ENCODE measurements around the gene COX6A2. TPM values are rescaled to one million over a fixed set of nuclear protein-coding genes. Genes with fewer than 3 reads are reported as not detected.

Gene COX6A2
- total RNA-seq, 1 experiment from 2014 or later: not detected

DNA sequence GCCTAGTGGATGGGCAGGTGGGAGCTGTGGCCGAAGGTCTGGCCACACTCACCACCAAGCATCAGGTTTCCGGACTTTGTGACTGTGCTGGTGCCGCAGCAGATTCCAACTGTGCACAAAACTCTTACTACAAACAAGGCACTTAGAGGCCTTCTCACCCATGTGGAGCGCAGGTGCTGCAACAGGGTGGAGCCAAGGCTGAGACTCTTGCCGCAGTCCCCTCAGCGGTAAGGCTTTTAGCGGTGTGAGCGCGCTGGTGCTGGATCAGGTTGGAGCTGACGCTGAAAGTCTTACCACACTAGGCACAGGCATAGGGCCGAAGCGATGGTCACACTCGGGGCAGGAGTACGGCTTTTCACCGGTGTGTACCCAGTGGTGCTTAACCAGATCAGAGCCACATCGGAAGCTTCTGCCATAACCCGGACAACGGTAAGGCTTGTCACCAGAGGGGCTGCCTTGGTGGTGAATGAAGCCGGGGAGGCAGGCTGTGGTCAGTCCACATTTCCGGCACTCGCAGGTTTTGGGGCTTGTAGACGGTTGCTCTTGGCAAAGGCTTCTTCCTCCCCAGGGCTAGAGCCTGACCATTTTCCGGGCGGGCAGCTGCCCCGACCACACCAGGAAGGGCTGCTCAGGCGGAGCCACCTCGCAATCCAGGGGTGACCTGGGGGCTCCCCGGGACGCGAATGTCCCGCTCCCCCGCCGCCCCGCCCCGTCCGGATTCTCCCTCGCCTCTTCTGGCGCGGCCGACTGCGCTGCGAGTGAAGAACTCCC lies 30.1 kb upstream of the COX6A2 start:
- no peaks in the 10 kb centered on the region for H3K9me3 ChIP-seq (ENCODE audit: control insufficient read depth, low read depth, low read length)
- Mint-ChIP-seq H3K36me3 (ENCODE audit: insufficient read depth in 1 of 3, low read depth in 3 of 3) (peaks cover 2 to 13% (median 7%) of the 10 kb centered on the region in 3 experiments; a peak in 6 of 7 replicates), H3K9me3 (peaks cover 0 to 2% of the 10 kb centered on the region in 2 experiments; a peak in 1 of 5 replicates), H3K27me3 (ENCODE audit: low read depth) (no peaks in the 10 kb centered on the region), H3K27ac (peak overlapping the region; percentile 74 to 97 (median 91); a peak in 4 of 7 replicates), H3K4me1 (peaks cover 28 to 36% of the 10 kb centered on the region in 2 experiments), H3K4me3 (peak overlapping the region; percentile 82 to 92)
- no peak overlapping the region for H2AK5ac ChIP-seq (ENCODE audit: insufficient read length, low read length)
- H4K8ac ChIP-seq (replicated peaks; ENCODE audit: insufficient read length, low read depth, low read length): no peak overlapping the region
- whole genome bisulfite sequencing (ENCODE audit: extremely low coverage, insufficient read length, low lambda C conversion rate): no CpG with 5 or more reads among the region's 42 CpGs
- no peak overlapping the region for H4K91ac ChIP-seq (ENCODE audit: insufficient read length, low read depth, low read length)
- DNase-seq: peak; percentile 60
- no peaks in the 10 kb centered on the region; the same call in 1 of the 2 replicates for H3K79me2 ChIP-seq (ENCODE audit: insufficient read depth, low read length)
- TF ChIP-seq, protein P1, sequence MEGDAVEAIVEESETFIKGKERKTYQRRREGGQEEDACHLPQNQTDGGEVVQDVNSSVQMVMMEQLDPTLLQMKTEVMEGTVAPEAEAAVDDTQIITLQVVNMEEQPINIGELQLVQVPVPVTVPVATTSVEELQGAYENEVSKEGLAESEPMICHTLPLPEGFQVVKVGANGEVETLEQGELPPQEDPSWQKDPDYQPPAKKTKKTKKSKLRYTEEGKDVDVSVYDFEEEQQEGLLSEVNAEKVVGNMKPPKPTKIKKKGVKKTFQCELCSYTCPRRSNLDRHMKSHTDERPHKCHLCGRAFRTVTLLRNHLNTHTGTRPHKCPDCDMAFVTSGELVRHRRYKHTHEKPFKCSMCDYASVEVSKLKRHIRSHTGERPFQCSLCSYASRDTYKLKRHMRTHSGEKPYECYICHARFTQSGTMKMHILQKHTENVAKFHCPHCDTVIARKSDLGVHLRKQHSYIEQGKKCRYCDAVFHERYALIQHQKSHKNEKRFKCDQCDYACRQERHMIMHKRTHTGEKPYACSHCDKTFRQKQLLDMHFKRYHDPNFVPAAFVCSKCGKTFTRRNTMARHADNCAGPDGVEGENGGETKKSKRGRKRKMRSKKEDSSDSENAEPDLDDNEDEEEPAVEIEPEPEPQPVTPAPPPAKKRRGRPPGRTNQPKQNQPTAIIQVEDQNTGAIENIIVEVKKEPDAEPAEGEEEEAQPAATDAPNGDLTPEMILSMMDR (conservative IDR thresholded peaks at IDR 0.05): peak; percentile 51; the same call in 2 of the 3 replicates
- peak overlapping the region; percentile 75 for H3K4me2 ChIP-seq (ENCODE audit: insufficient read depth, insufficient read length, low read length)
- H3K56ac ChIP-seq (ENCODE audit: insufficient read length, low read depth, low read length): no peak overlapping the region
- peaks cover 4% of the 10 kb centered on the region; the same call in 1 of the 2 replicates for H3K4me1 ChIP-seq (ENCODE audit: insufficient read depth, low read length)
- no peaks in the 10 kb centered on the region for H3K27me3 ChIP-seq (ENCODE audit: insufficient read depth, low read length)
- H2BK120ac ChIP-seq (ENCODE audit: low read depth, low read length, poor library complexity, severe bottlenecking): no peak overlapping the region
- H2BK20ac ChIP-seq (ENCODE audit: low read depth, low read length, poor library complexity, severe bottlenecking): no peak overlapping the region
- peaks cover 8% of the 10 kb centered on the region for H3K23me2 ChIP-seq (ENCODE audit: insufficient read length, low read depth, low read length, poor library complexity, severe bottlenecking)
- H3K27ac ChIP-seq (ENCODE audit: insufficient read length, low read depth, low read length): no peak overlapping the region
- H4K5ac ChIP-seq (ENCODE audit: insufficient read length, low read depth, low read length): no peak overlapping the region
- peak overlapping the region; percentile 59 for H3K9ac ChIP-seq (ENCODE audit: extremely low read depth, insufficient read length, low read length)
- no peak overlapping the region for H3K14ac ChIP-seq (ENCODE audit: insufficient read depth, low read length)
- no peak overlapping the region for H3K23ac ChIP-seq (ENCODE audit: insufficient read length, low read depth, low read length)
- H3K79me1 ChIP-seq (ENCODE audit: insufficient read depth, low read depth, low read length, poor library complexity, severe bottlenecking): peaks cover 4% of the 10 kb centered on the region
- H2BK12ac ChIP-seq (ENCODE audit: insufficient read length, low read depth, low read length): no peak overlapping the region
- H2BK15ac ChIP-seq (ENCODE audit: low read depth, low read length): no peak overlapping the region
- H3K18ac ChIP-seq (ENCODE audit: insufficient read length, low read depth, low read length): no peak overlapping the region
- no peaks in the 10 kb centered on the region for H4K20me1 ChIP-seq (ENCODE audit: control insufficient read depth, insufficient read depth, insufficient read length)
- H2BK5ac ChIP-seq (ENCODE audit: insufficient read length, low read length): no peak overlapping the region
- no peak overlapping the region for H3T11ph ChIP-seq (ENCODE audit: low read length)
- H2AFZ ChIP-seq (ENCODE audit: low read length): no peak overlapping the region
- H3K4ac ChIP-seq (ENCODE audit: low read depth, low read length): no peak overlapping the region

Measured in H9 (cell line).